Calu3 (cell line): ENCODE results near the gene PACRG. TPM values are rescaled to one million over a fixed set of nuclear protein-coding genes. Genes with fewer than 3 reads are reported as not detected.

Source experiments
- BruUV-seq: library from RNA; stranded (reverse); fragments of 400-500 nt; replicated peaks from 2 replicates; lab custom pipeline; 2021; lab: Mats Ljungman, UMichigan
- CTCF ChIA-PET: fragments of 300-600 bp; sonication (Branson Sonifier 250); formaldehyde crosslinking; loops from one replicate; lab custom pipeline; 2022; ENCODE audit warnings: antibody characterized with exemption; lab: Charles Lee
- DNase-seq: peaks from one replicate; pipeline ENCODE4 v3.0.0; 2022
- H3K27ac Mint-ChIP-seq: one replicate; pipeline ENCODE4 v1.8.0; 2022; ENCODE audit warnings: mixed read lengths; ENCODE audit not compliant: unreplicated experiment
- H3K27me3 Mint-ChIP-seq: one replicate; pipeline ENCODE4 v1.8.0; 2022; ENCODE audit warnings: mixed read lengths; ENCODE audit not compliant: unreplicated experiment
- H3K36me3 Mint-ChIP-seq: one replicate; pipeline ENCODE4 v1.8.0; 2022; ENCODE audit warnings: mild to moderate bottlenecking, moderate library complexity, mixed read lengths; ENCODE audit not compliant: insufficient read depth, unreplicated experiment
- H3K4me1 Mint-ChIP-seq: one replicate; pipeline ENCODE4 v1.8.0; 2022; ENCODE audit warnings: mild to moderate bottlenecking, low read depth, mixed read lengths; ENCODE audit not compliant: unreplicated experiment
- H3K4me3 Mint-ChIP-seq: one replicate; pipeline ENCODE4 v1.8.0; 2022; ENCODE audit warnings: mild to moderate bottlenecking, low read depth, moderate library complexity, mixed read lengths; ENCODE audit not compliant: unreplicated experiment
- H3K9me3 Mint-ChIP-seq: one replicate; pipeline ENCODE4 v1.8.0; 2022; ENCODE audit warnings: low read depth, mixed read lengths; ENCODE audit not compliant: unreplicated experiment
- CTCF ChIP-seq: fragments of 200-600 bp; IDR thresholded peaks from one replicate; pipeline ENCODE4 v1.8.0; 2022; ENCODE audit warnings: antibody characterized with exemption; ENCODE audit not compliant: unreplicated experiment
- intact Hi-C: fragments of 100-400 bp; cut with micrococcal nuclease; formaldehyde crosslinking; loops from one replicate; pipeline ENCODE4 v1.10.0; 2022; ENCODE audit not compliant: unreplicated experiment
- total RNA-seq: library from RNA; stranded (reverse); gene quantifications from 2 replicates; pipeline ENCODE4 v1.2.3, GENCODE V29; 2022

Gene PACRG
- total RNA-seq, 1 experiment from 2014 or later = 1.5 TPM

GRCh38 chr6:162864911-162865310 lies 137.1 kb downstream of the PACRG start:
- no peak for TF ChIP-seq CTCF
- no TSS peak for BruUV-seq
- Mint-ChIP-seq H3K4me1 (no peaks in the 10 kb centered on the region), H3K27ac (no peak overlapping the region), H3K27me3 (no peaks in the 10 kb centered on the region), H3K36me3 (no peaks in the 10 kb centered on the region), H3K4me3 (no peak overlapping the region), H3K9me3 (no peaks in the 10 kb centered on the region)
- intact Hi-C loops = no loop called here
- CTCF ChIA-PET = no interaction called here
- DNase-seq = no peak

- no peak overlapping the region for H3K4me3 Mint-ChIP-seq
- CTCF ChIA-PET = no interaction called here
- no peaks in the 10 kb centered on the region for H3K27me3 Mint-ChIP-seq
- no peak for TF ChIP-seq CTCF
- no peak overlapping the region for H3K27ac Mint-ChIP-seq
- no peaks in the 10 kb centered on the region for H3K4me1 Mint-ChIP-seq
- H3K36me3 Mint-ChIP-seq = no peaks in the 10 kb centered on the region
- no peaks in the 10 kb centered on the region for H3K9me3 Mint-ChIP-seq
- no TSS peak for BruUV-seq
- no peak for DNase-seq
- intact Hi-C loops = no loop called here
Observed at GRCh38 chr6:162866656-162867055, 138.9 kb downstream of the PACRG start.

GRCh38 chr6:162868397-162868796 lies 140.6 kb downstream of the PACRG start:
- Mint-ChIP-seq H3K27ac (no peak overlapping the region), H3K27me3 (no peaks in the 10 kb centered on the region), H3K4me1 (no peaks in the 10 kb centered on the region), H3K36me3 (no peaks in the 10 kb centered on the region), H3K9me3 (no peaks in the 10 kb centered on the region), H3K4me3 (no peak overlapping the region)
- DNase-seq = no peak
- no TSS peak for BruUV-seq
- TF ChIP-seq CTCF = no peak
- intact Hi-C loops = no loop called here
- CTCF ChIA-PET = no interaction called here

GRCh38 chr6:162871966-162872365 lies 144.2 kb downstream of the PACRG start:
- intact Hi-C loops = no loop called here
- Mint-ChIP-seq H3K4me3 (no peak overlapping the region), H3K27ac (no peak overlapping the region), H3K9me3 (no peaks in the 10 kb centered on the region), H3K36me3 (no peaks in the 10 kb centered on the region), H3K27me3 (no peaks in the 10 kb centered on the region), H3K4me1 (no peaks in the 10 kb centered on the region)
- no peak for DNase-seq
- TF ChIP-seq CTCF = no peak
- CTCF ChIA-PET = no interaction called here
- no TSS peak for BruUV-seq

GRCh38 chr6:162873537-162873936 lies 145.8 kb downstream of the PACRG start:
- Mint-ChIP-seq H3K4me1 (no peaks in the 10 kb centered on the region), H3K36me3 (no peaks in the 10 kb centered on the region), H3K27me3 (no peaks in the 10 kb centered on the region), H3K27ac (no peak overlapping the region), H3K4me3 (no peak overlapping the region), H3K9me3 (no peaks in the 10 kb centered on the region)
- DNase-seq = no peak
- intact Hi-C loops = no loop called here
- CTCF ChIA-PET = no interaction called here
- no peak for TF ChIP-seq CTCF
- no TSS peak for BruUV-seq
